HepG2 (cell line): ENCODE measurements around the gene GPC2. TPM values are rescaled to one million over a fixed set of nuclear protein-coding genes. Genes with fewer than 3 reads are reported as not detected.

Experiments
- ATAC-seq: fragments of 200-7000 bp; cut with Tn5 transposase; 3 replicates; pipeline ENCODE4 v1.9.1; 2020; ENCODE audit warnings: mild to moderate bottlenecking, moderate library complexity
- BruUV-seq: library from RNA; stranded (reverse); fragments of 400-500 nt; replicated peaks from 2 replicates; lab custom pipeline; 2021; lab: Mats Ljungman, UMichigan
- CTCF ChIA-PET: fragments of 300-600 bp; formaldehyde crosslinking; extraction: SDS; loops from one replicate; lab custom pipeline; 2021; ENCODE audit warnings: low total read pairs, inconsistent platforms, low intra/inter-chr PET ratio; lab: Yijun Ruan, JAX
- POLR2A ChIA-PET: fragments of 350-600 bp; sonication (Branson Sonifier 250); formaldehyde crosslinking; loops from one replicate; lab custom pipeline; 2020; ENCODE audit warnings: antibody characterized with exemption, inconsistent platforms; lab: Yijun Ruan, JAX
- DNase-seq: peaks from one replicate; pipeline ENCODE4 v3.0.0-alpha.2; 2015; ENCODE audit warnings: low spot score
- FAIRE-seq: peaks from 3 replicates; lab custom pipeline; 2011; peaks lifted over from hg19 to GRCh38; lab: Jason Lieb, UNC
- H2AFZ ChIP-seq: one replicate; pipeline ENCODE4 v1.6.1; 2011; ENCODE audit warnings: low read length, inconsistent platforms
- H3K27ac ChIP-seq: fragments of 300-600 bp; 3 replicates; pipeline ENCODE4 v1.8.0; 2011; ENCODE audit warnings: mixed run types, mild to moderate bottlenecking, mixed read lengths, low read length, inconsistent platforms; ENCODE audit not compliant: insufficient read depth; ENCODE audit errors: extremely low read length
- H3K27me3 ChIP-seq, 2 experiments: fragments of 200-600 bp in 1 of 2; 2 replicates in 1 of 2; 3 replicates in 1 of 2; pipeline versions ENCODE4 v1.6.0 to v1.8.0; 2011; ENCODE audit warnings: low read length in 2 of 2, mild to moderate bottlenecking in 2 of 2, moderate library complexity in 2 of 2, inconsistent platforms in 1 of 2; ENCODE audit not compliant: insufficient read depth in 2 of 2, control insufficient read depth in 1 of 2
- H3K36me3 ChIP-seq, 2 experiments: fragments of 200-600 bp in 1 of 2; replicated peaks in 1 of 2; 2 replicates in 1 of 2; 3 replicates in 1 of 2; pipeline versions ENCODE4 v1.5.1 to v1.8.0; 2011; ENCODE audit warnings: low read length in 2 of 2, inconsistent platforms in 1 of 2; ENCODE audit not compliant: insufficient read depth in 2 of 2, control insufficient read depth in 1 of 2
- H3K4me1 ChIP-seq: 2 replicates; pipeline ENCODE4 v1.5.1; 2012; ENCODE audit warnings: low read length, inconsistent platforms; ENCODE audit not compliant: insufficient read depth
- H3K4me2 ChIP-seq: 2 replicates; pipeline ENCODE4 v1.6.0; 2011; ENCODE audit warnings: low read depth, low read length, inconsistent platforms
- H3K4me3 ChIP-seq, 3 experiments: fragments of 200-600 bp in 1 of 3; sonication (generic), shearing (Covaris generic) in 1 of 3; replicated peaks in 1 of 3; 2 replicates each; pipeline ENCODE4 v1.5.1; 2011 to 2016; ENCODE audit warnings: low read length in 3 of 3, inconsistent platforms in 2 of 3, low read depth in 2 of 3, mild to moderate bottlenecking in 2 of 3, control low read depth in 1 of 3, mixed read lengths in 1 of 3; ENCODE audit not compliant: insufficient read depth in 1 of 3
- H3K79me2 ChIP-seq: one replicate; pipeline ENCODE4 v1.6.1; 2011; ENCODE audit warnings: low read length, inconsistent platforms; ENCODE audit not compliant: insufficient read depth
- H3K9ac ChIP-seq: 2 replicates; pipeline ENCODE4 v1.6.0; 2011; ENCODE audit warnings: mild to moderate bottlenecking, low read depth, low read length, inconsistent platforms; ENCODE audit not compliant: insufficient read depth
- H3K9me3 ChIP-seq: 2 replicates; pipeline ENCODE4 v1.5.1; 2012; ENCODE audit warnings: mild to moderate bottlenecking, low read length
- H4K20me1 ChIP-seq: 2 replicates; pipeline ENCODE4 v1.6.0; 2011; ENCODE audit warnings: inconsistent platforms, mild to moderate bottlenecking, low read length, moderate library complexity; ENCODE audit not compliant: insufficient read depth
- DR1 ChIP-seq: sonication (generic); formaldehyde crosslinking; IDR thresholded peaks from 2 replicates; pipeline ENCODE4 v1.8.0; 2021; ENCODE audit warnings: mild to moderate bottlenecking, missing genetic modification reagents, inconsistent platforms
- NCOR1 ChIP-seq: fragments of 200-600 bp; sonication (generic); IDR thresholded peaks from 2 replicates; pipeline ENCODE4 v1.7.0; 2017; ENCODE audit warnings: antibody characterized with exemption, low read length, borderline replicate concordance
- PHB2 ChIP-seq: fragments of 450-650 bp; IDR thresholded peaks from 2 replicates; pipeline ENCODE4 v1.6.1; 2018; ENCODE audit not compliant: partially characterized antibody
- REXO4 ChIP-seq: sonication (generic); formaldehyde crosslinking; IDR thresholded peaks from 2 replicates; pipeline ENCODE4 v1.8.0; 2022; ENCODE audit warnings: missing genetic modification reagents, mild to moderate bottlenecking, borderline replicate concordance
- SMAD9 ChIP-seq: sonication (generic); formaldehyde crosslinking; IDR thresholded peaks from 2 replicates; pipeline ENCODE4 v1.5.1; 2020; ENCODE audit warnings: mild to moderate bottlenecking, missing genetic modification reagents
- ZNF101 ChIP-seq: sonication (generic); formaldehyde crosslinking; IDR thresholded peaks from 2 replicates; pipeline ENCODE4 v1.4.0; 2020; ENCODE audit warnings: mild to moderate bottlenecking, low read depth, missing genetic modification reagents, borderline replicate concordance
- ZNF274 ChIP-seq: sonication (generic); formaldehyde crosslinking; IDR thresholded peaks from 2 replicates; pipeline ENCODE4 v1.5.1; 2020; ENCODE audit warnings: mild to moderate bottlenecking, missing genetic modification reagents
- ZNF337 ChIP-seq: sonication (generic); formaldehyde crosslinking; IDR thresholded peaks from 2 replicates; pipeline ENCODE4 v1.5.1; 2020; ENCODE audit warnings: missing genetic modification reagents, low read depth, mild to moderate bottlenecking, borderline replicate concordance
- ZNF460 ChIP-seq: sonication (generic); formaldehyde crosslinking; IDR thresholded peaks from 2 replicates; pipeline ENCODE4 v1.5.1; 2020; ENCODE audit warnings: missing genetic modification reagents, mild to moderate bottlenecking, borderline replicate concordance
- WGBS: methylation state at CpG from one replicate; pipeline ENCODE4 v1.1.6; 2017; ENCODE audit warnings: low lambda C conversion rate; 5-methylcytosine and 5-hydroxymethylcytosine counted together
- in situ Hi-C: cut with HindIII; loops from 2 replicates; pipeline ENCODE4 v1.10.0; 2017; ENCODE audit warnings: low pct_unique_long_range_greater_than_20kb; ENCODE audit not compliant: extremely low pct_ligation_motif_present
- intact Hi-C: fragments of 100-400 bp; cut with micrococcal nuclease; formaldehyde crosslinking; loops from one replicate; pipeline ENCODE4 v1.10.0; 2022; ENCODE audit not compliant: unreplicated experiment
- polyA plus RNA-seq, 8 experiments: library from polyadenylated mRNA; depleted of rRNA in 3 of 8; stranded (reverse) in 7 of 8; unstranded in 1 of 8; fragments of >200 nt; fragmentation: Illumina TruSeq in 4 of 8; extraction: Trizol in 4 of 8; gene quantifications; 2 replicates each; pipeline versions ENCODE4 v1.2.1 to v1.2.3, GENCODE V29; 2011 to 2016; ENCODE audit warnings: low read depth in 4 of 8, missing spikeins in 1 of 8, mixed read lengths in 1 of 8; ENCODE audit not compliant: insufficient read depth in 1 of 8
- total RNA-seq, 5 experiments: library from RNA; depleted of rRNA; stranded (reverse); fragments of >200 nt; fragmentation: Illumina TruSeq; extraction: Trizol; gene quantifications; 2 replicates each; pipeline ENCODE4 v1.2.3, GENCODE V29; 2016; ENCODE audit warnings: low read depth in 1 of 5
- TF ChIP-seq, protein P1 (sequence below): sonication (generic); formaldehyde crosslinking; IDR thresholded peaks from 2 replicates; pipeline ENCODE4 v1.4.0; 2020; ENCODE audit warnings: low read depth, mild to moderate bottlenecking, missing genetic modification reagents
- TF ChIP-seq, protein P2 (sequence below): sonication (generic); formaldehyde crosslinking; IDR thresholded peaks from 2 replicates; pipeline ENCODE4 v1.4.0; 2020; ENCODE audit warnings: missing genetic modification reagents
- TF ChIP-seq, protein P3 (sequence below): sonication (generic); formaldehyde crosslinking; IDR thresholded peaks from 2 replicates; pipeline ENCODE4 v1.4.0; 2020; ENCODE audit warnings: missing genetic modification reagents, borderline replicate concordance

Gene GPC2
- total and polyA plus RNA-seq, 2 of the 13 experiments (the other 11 are each of a cell fraction or from before 2014, with no cell fraction given): 0.64 to 0.78 TPM

DNA sequence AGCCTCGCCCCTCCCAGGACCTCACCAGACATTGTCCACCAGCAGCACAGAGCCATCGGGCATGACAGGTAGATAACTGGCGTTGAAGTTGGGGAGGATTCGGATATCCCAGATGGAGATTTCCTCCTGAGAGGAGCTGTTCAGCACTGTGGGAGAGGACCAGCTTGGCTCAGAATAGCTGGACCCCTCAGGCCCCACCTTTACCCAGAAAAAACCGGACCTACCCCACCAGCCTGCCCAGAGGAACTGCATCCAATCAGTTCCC is 20.2 kb downstream of the GPC2 start:
- intact Hi-C loops: no loop called here
- WGBS: 94% methylated on average over 3 of the region's 5 CpGs
- Histone ChIP-seq H3K79me2 (peaks cover 2% of the 10 kb centered on the region), H3K27ac (peak overlapping the region; percentile 80), H3K36me3 (peaks cover 6 to 24% of the 10 kb centered on the region in 2 experiments), H3K27me3 (peaks cover 0 to 7% of the 10 kb centered on the region in 2 experiments; a peak in 1 of 5 replicates), H3K4me3 (peak overlapping the region in 1 of 3 experiments; percentile 92; a peak in 3 of 6 replicates), H4K20me1 (peaks cover 6% of the 10 kb centered on the region; the same call in 1 of the 2 replicates), H2AFZ (no peak overlapping the region), H3K4me1 (peaks cover 62% of the 10 kb centered on the region), H3K9me3 (no peaks in the 10 kb centered on the region), H3K9ac (peak overlapping the region; percentile 90; the same call in 1 of the 2 replicates), H3K4me2 (peak overlapping the region; percentile 75)
- TF ChIP-seq PHB2: no peak
- TF ChIP-seq ZNF337: 0 out of 2 replicates have a peak, but pooled peaks have one; percentile 19
- TF ChIP-seq NCOR1: no peak
- TF ChIP-seq, protein P1, sequence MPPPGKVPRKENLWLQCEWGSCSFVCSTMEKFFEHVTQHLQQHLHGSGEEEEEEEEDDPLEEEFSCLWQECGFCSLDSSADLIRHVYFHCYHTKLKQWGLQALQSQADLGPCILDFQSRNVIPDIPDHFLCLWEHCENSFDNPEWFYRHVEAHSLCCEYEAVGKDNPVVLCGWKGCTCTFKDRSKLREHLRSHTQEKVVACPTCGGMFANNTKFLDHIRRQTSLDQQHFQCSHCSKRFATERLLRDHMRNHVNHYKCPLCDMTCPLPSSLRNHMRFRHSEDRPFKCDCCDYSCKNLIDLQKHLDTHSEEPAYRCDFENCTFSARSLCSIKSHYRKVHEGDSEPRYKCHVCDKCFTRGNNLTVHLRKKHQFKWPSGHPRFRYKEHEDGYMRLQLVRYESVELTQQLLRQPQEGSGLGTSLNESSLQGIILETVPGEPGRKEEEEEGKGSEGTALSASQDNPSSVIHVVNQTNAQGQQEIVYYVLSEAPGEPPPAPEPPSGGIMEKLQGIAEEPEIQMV (CRISPR knock-in tag): no peak
- TF ChIP-seq SMAD9: no peak
- TF ChIP-seq, protein P2, sequence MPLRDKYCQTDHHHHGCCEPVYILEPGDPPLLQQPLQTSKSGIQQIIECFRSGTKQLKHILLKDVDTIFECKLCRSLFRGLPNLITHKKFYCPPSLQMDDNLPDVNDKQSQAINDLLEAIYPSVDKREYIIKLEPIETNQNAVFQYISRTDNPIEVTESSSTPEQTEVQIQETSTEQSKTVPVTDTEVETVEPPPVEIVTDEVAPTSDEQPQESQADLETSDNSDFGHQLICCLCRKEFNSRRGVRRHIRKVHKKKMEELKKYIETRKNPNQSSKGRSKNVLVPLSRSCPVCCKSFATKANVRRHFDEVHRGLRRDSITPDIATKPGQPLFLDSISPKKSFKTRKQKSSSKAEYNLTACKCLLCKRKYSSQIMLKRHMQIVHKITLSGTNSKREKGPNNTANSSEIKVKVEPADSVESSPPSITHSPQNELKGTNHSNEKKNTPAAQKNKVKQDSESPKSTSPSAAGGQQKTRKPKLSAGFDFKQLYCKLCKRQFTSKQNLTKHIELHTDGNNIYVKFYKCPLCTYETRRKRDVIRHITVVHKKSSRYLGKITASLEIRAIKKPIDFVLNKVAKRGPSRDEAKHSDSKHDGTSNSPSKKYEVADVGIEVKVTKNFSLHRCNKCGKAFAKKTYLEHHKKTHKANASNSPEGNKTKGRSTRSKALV (CRISPR knock-in tag): no peak
- TF ChIP-seq DR1 (CRISPR knock-in tag): 0 out of 2 replicates have a peak, but pooled peaks have one; percentile 8
- TF ChIP-seq REXO4: no peak
- TF ChIP-seq ZNF101 (CRISPR knock-in tag): no peak
- 0 out of 2 replicates have a peak, but pooled peaks have one; percentile 40 for TF ChIP-seq ZNF274
- TF ChIP-seq, protein P3, sequence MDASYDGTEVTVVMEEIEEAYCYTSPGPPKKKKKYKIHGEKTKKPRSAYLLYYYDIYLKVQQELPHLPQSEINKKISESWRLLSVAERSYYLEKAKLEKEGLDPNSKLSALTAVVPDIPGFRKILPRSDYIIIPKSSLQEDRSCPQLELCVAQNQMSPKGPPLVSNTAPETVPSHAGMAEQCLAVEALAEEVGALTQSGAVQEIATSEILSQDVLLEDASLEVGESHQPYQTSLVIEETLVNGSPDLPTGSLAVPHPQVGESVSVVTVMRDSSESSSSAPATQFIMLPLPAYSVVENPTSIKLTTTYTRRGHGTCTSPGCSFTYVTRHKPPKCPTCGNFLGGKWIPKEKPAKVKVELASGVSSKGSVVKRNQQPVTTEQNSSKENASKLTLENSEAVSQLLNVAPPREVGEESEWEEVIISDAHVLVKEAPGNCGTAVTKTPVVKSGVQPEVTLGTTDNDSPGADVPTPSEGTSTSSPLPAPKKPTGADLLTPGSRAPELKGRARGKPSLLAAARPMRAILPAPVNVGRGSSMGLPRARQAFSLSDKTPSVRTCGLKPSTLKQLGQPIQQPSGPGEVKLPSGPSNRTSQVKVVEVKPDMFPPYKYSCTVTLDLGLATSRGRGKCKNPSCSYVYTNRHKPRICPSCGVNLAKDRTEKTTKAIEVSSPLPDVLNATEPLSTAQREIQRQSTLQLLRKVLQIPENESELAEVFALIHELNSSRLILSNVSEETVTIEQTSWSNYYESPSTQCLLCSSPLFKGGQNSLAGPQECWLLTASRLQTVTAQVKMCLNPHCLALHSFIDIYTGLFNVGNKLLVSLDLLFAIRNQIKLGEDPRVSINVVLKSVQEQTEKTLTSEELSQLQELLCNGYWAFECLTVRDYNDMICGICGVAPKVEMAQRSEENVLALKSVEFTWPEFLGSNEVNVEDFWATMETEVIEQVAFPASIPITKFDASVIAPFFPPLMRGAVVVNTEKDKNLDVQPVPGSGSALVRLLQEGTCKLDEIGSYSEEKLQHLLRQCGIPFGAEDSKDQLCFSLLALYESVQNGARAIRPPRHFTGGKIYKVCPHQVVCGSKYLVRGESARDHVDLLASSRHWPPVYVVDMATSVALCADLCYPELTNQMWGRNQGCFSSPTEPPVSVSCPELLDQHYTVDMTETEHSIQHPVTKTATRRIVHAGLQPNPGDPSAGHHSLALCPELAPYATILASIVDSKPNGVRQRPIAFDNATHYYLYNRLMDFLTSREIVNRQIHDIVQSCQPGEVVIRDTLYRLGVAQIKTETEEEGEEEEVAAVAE (CRISPR knock-in tag): no peak
- TF ChIP-seq ZNF460 (CRISPR knock-in tag): no peak
- ATAC-seq (no peak), FAIRE-seq (no peak), DNase-seq (no peak)
- no TSS peak for BruUV-seq
- in situ Hi-C loops: no loop called here
- ChIA-PET CTCF (no interaction called here), POLR2A (interaction anchor here (1.6 to 2.1 kb wide), 3 partner anchors 8 to 57 kb away, joined by 3 to 25 read pairs (median 5); partner anchors contain the start of gene LAMTOR4)
